Trophoblast cell (in vitro differentiated cells and primary cell): Measurements from ENCODE around the gene LYPD3.

ENCODE experiments used
- DNase-seq, 2 donors: peaks; one replicate each; pipeline ENCODE4 v3.0.0-alpha.2; 2016
- H2AFZ ChIP-seq: 2 replicates; pipeline ENCODE4 v1.6.1; 2013; ENCODE audit warnings: low read length, moderate library complexity, mild to moderate bottlenecking; ENCODE audit not compliant: insufficient read depth, poor library complexity
- H2AK5ac ChIP-seq: 2 replicates; pipeline ENCODE4 v1.6.1; 2013; ENCODE audit warnings: mild to moderate bottlenecking, low read length
- H2BK120ac ChIP-seq: 2 replicates; pipeline ENCODE4 v1.6.1; 2013; ENCODE audit warnings: low read length, mild to moderate bottlenecking, moderate library complexity; ENCODE audit not compliant: insufficient read depth, poor library complexity
- H2BK12ac ChIP-seq: 2 replicates; pipeline ENCODE4 v1.6.1; 2013; ENCODE audit warnings: mild to moderate bottlenecking, low read length, moderate library complexity
- H2BK5ac ChIP-seq: 2 replicates; pipeline ENCODE4 v1.6.1; 2013; ENCODE audit warnings: low read length, low read depth, moderate library complexity, mild to moderate bottlenecking; ENCODE audit not compliant: poor library complexity
- H3K14ac ChIP-seq: 2 replicates; pipeline ENCODE4 v1.6.1; 2013; ENCODE audit warnings: mild to moderate bottlenecking, low read length
- H3K18ac ChIP-seq: 2 replicates; pipeline ENCODE4 v1.6.1; 2013; ENCODE audit warnings: mild to moderate bottlenecking, low read length
- H3K23ac ChIP-seq: 2 replicates; pipeline ENCODE4 v1.6.1; 2013; ENCODE audit warnings: low read length
- H3K27ac ChIP-seq: 2 replicates; pipeline ENCODE4 v1.5.1; 2013; ENCODE audit warnings: low read depth, mild to moderate bottlenecking, inconsistent platforms, low read length, moderate library complexity
- H3K27me3 ChIP-seq: 2 replicates; pipeline ENCODE4 v1.6.1; 2013; ENCODE audit warnings: inconsistent platforms, mild to moderate bottlenecking, low read length, moderate library complexity; ENCODE audit not compliant: insufficient read depth
- H3K36me3 ChIP-seq, 2 experiments: 1 replicate in 1 of 2; 2 replicates in 1 of 2; pipeline ENCODE4 v1.6.1; 2013; ENCODE audit warnings: low read length in 2 of 2, mild to moderate bottlenecking in 2 of 2, moderate library complexity in 1 of 2; ENCODE audit not compliant: insufficient read depth in 2 of 2, control insufficient read depth in 1 of 2
- H3K4ac ChIP-seq: 2 replicates; pipeline ENCODE4 v1.6.1; 2013; ENCODE audit warnings: low read depth, mild to moderate bottlenecking, low read length, moderate library complexity
- H3K4me1 ChIP-seq, 2 experiments: 1 replicate in 1 of 2; 2 replicates in 1 of 2; pipeline ENCODE4 v1.6.1; 2013; ENCODE audit warnings: low read length in 2 of 2, mild to moderate bottlenecking in 2 of 2, moderate library complexity in 1 of 2; ENCODE audit not compliant: insufficient read depth in 2 of 2, control insufficient read depth in 1 of 2
- H3K4me2 ChIP-seq: 2 replicates; pipeline ENCODE4 v1.6.1; 2013; ENCODE audit warnings: inconsistent platforms, mild to moderate bottlenecking, low read length, moderate library complexity
- H3K4me3 ChIP-seq: 2 replicates; pipeline ENCODE4 v1.5.1; 2013; ENCODE audit warnings: mild to moderate bottlenecking, low read depth, low read length, inconsistent platforms
- H3K79me1 ChIP-seq: one replicate; pipeline ENCODE4 v1.6.1; 2013; ENCODE audit warnings: low read length
- H3K79me2 ChIP-seq: 2 replicates; pipeline ENCODE4 v1.6.1; 2013; ENCODE audit warnings: low read length, mild to moderate bottlenecking; ENCODE audit not compliant: control insufficient read depth, insufficient read depth, poor library complexity
- H3K9ac ChIP-seq: 2 replicates; pipeline ENCODE4 v1.6.1; 2013; ENCODE audit warnings: mild to moderate bottlenecking, low read length
- H3K9me3 ChIP-seq: 2 replicates; pipeline ENCODE4 v1.6.1; 2013; ENCODE audit warnings: low read depth, mild to moderate bottlenecking, control low read depth, inconsistent platforms, low read length; ENCODE audit not compliant: insufficient read depth
- H4K12ac ChIP-seq: 2 replicates; pipeline ENCODE4 v1.6.1; 2013; ENCODE audit warnings: low read depth, mild to moderate bottlenecking, low read length, moderate library complexity
- H4K8ac ChIP-seq: 2 replicates; pipeline ENCODE4 v1.6.1; 2013; ENCODE audit warnings: low read depth, mild to moderate bottlenecking, low read length, moderate library complexity
- H4K91ac ChIP-seq: one replicate; pipeline ENCODE4 v1.6.1; 2013; ENCODE audit warnings: low read depth, mild to moderate bottlenecking, low read length, moderate library complexity
- WGBS: extraction: QIAGEN DNeasy Blood & Tissue Kit; methylation state at CpG from one replicate; pipeline ENCODE4 v1.1.7; 2013; ENCODE audit warnings: missing lambda C conversion rate; ENCODE audit not compliant: insufficient read length, insufficient coverage; ENCODE audit errors: extremely low coverage; 5-methylcytosine and 5-hydroxymethylcytosine counted together

Gene LYPD3

DNA sequence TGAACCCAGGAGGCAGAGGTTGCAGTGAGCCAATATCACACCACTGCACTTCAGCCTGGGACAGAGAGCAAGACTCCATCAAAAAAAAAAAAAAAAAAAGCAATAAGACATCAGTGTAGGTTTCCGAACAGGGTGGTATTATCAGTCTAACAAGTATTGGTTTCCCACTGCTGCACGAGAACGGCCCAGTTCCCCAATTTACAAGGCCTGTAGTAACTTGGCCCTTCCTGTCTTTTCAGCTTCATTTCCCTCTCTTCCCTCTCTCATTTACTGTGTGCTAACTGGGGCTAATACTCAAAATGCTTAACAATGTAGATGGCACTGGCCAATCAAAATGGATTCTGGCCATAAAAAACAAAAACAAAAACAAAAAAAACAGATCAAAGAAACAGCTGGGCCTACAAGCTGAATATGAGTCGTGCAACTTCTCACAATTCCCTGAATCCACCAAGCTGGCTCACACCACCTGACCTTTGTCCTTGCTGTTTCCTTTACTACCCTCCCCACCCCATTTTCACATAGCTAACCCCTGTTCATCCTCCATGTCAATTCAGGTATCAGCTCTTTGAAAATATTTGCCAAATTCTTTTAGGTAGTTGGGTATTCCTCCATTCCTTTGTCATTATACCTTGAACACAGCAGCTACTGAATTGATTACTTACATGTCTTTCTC lies 48.3 kb downstream of the LYPD3 start:
- no peak overlapping the region for H4K8ac ChIP-seq
- WGBS: no CpG with 5 or more reads among the region's 4 CpGs
- no peak overlapping the region for H3K4ac ChIP-seq
- H3K36me3 ChIP-seq: no peaks in the 10 kb centered on the region
- H3K79me1 ChIP-seq: no peaks in the 10 kb centered on the region
- H4K91ac ChIP-seq: no peak overlapping the region
- no peak overlapping the region for H4K12ac ChIP-seq
- H3K9ac ChIP-seq: no peak overlapping the region
- H3K18ac ChIP-seq: no peak overlapping the region
- no peak for DNase-seq
- no peak overlapping the region for H2BK5ac ChIP-seq
- no peak overlapping the region for H2AFZ ChIP-seq
- H3K27ac ChIP-seq: no peak overlapping the region
- H3K23ac ChIP-seq: no peak overlapping the region
- H3K4me3 ChIP-seq: no peak overlapping the region
- no peaks in the 10 kb centered on the region for H3K79me2 ChIP-seq
- H2BK120ac ChIP-seq: no peak overlapping the region
- H2BK12ac ChIP-seq: no peak overlapping the region
- H3K4me1 ChIP-seq: no peaks in the 10 kb centered on the region
- peaks cover 10% of the 10 kb centered on the region for H3K9me3 ChIP-seq
- H2AK5ac ChIP-seq: no peak overlapping the region
- H3K4me2 ChIP-seq: no peak overlapping the region
- no peak overlapping the region for H3K14ac ChIP-seq
- no peaks in the 10 kb centered on the region for H3K27me3 ChIP-seq

- Histone ChIP-seq H3K4me3 (no peak within 1 kb of the TSS), H3K4ac (no peak within 1 kb of the TSS), H3K14ac (no peak within 1 kb of the TSS), H3K18ac (no peak within 1 kb of the TSS), H2AK5ac (no peak within 1 kb of the TSS), H3K9ac (no peak within 1 kb of the TSS), H3K27ac (no peak within 1 kb of the TSS), H2BK120ac (no peak within 1 kb of the TSS), H3K79me2 (no peaks in the 10 kb centered on the region), H3K4me1 (no peaks in the 10 kb centered on the region), H3K27me3 (no peaks in the 10 kb centered on the region), H4K91ac (no peak within 1 kb of the TSS), H2BK5ac (no peak within 1 kb of the TSS), H3K9me3 (peaks cover 12% of the 10 kb centered on the region), H4K12ac (no peak within 1 kb of the TSS), H3K4me2 (no peak within 1 kb of the TSS), H4K8ac (no peak within 1 kb of the TSS), H2AFZ (no peak within 1 kb of the TSS), H3K36me3 (no peaks in the 10 kb centered on the region), H3K79me1 (no peaks in the 10 kb centered on the region), H2BK12ac (no peak within 1 kb of the TSS), H3K23ac (no peak within 1 kb of the TSS)
- WGBS: no CpG with 5 or more reads among the region's 21 CpGs
- no peak for DNase-seq
Observed at GRCh38 chr19:43414554-43414953, 50.9 kb downstream of the LYPD3 start, which contains the start of gene TEX101. TEX101 (plus strand) TSS chr19:43414890; CDS start chr19:43415920, 1,030 bp downstream.

- H2BK5ac ChIP-seq: no peak overlapping the region
- no peak overlapping the region for H3K23ac ChIP-seq
- H3K9me3 ChIP-seq: peaks cover 14% of the 10 kb centered on the region
- H2AFZ ChIP-seq: no peak overlapping the region
- no peak overlapping the region for H3K27ac ChIP-seq
- H2AK5ac ChIP-seq: no peak overlapping the region
- no peaks in the 10 kb centered on the region for H3K27me3 ChIP-seq
- no peak overlapping the region for H4K12ac ChIP-seq
- H4K91ac ChIP-seq: no peak overlapping the region
- no peaks in the 10 kb centered on the region for H3K79me2 ChIP-seq
- no CpG with 5 or more reads among the region's 6 CpGs for WGBS
- no peak overlapping the region for H3K4me3 ChIP-seq
- no peak overlapping the region for H3K14ac ChIP-seq
- no peaks in the 10 kb centered on the region for H3K36me3 ChIP-seq
- no peaks in the 10 kb centered on the region for H3K4me1 ChIP-seq
- peak; percentile 85 to 96 for DNase-seq
- H3K9ac ChIP-seq: no peak overlapping the region
- no peak overlapping the region for H2BK12ac ChIP-seq
- no peak overlapping the region for H3K4me2 ChIP-seq
- H3K4ac ChIP-seq: no peak overlapping the region
- H3K79me1 ChIP-seq: no peaks in the 10 kb centered on the region
- H2BK120ac ChIP-seq: no peak overlapping the region
- H3K18ac ChIP-seq: no peak overlapping the region
- H4K8ac ChIP-seq: no peak overlapping the region
Observed at GRCh38 chr19:43412441-43412840, 53.0 kb downstream of the LYPD3 start.
